GM12873 (cell line): ENCODE measurements around the gene NEURL4.

Experiments used
- CTCF ChIP-seq: IDR thresholded peaks from 2 replicates; pipeline ENCODE4 v1.5.1; 2012; ENCODE audit warnings: low read depth, mild to moderate bottlenecking, moderate library complexity, low read length, control low read depth; ENCODE audit not compliant: insufficient read depth; ENCODE audit errors: missing control alignments

Gene NEURL4

GRCh38 chr17:7329997-7330637, 982 bp upstream of the NEURL4 start:
- TF ChIP-seq CTCF: no peak

- TF ChIP-seq CTCF: no peak
Measured at GRCh38 chr17:7329374-7329996, 350 bp upstream of the NEURL4 start.

- TF ChIP-seq CTCF: no peak
Measured at GRCh38 chr17:7328009-7328408, 1.1 kb downstream of the NEURL4 start.

GRCh38 chr17:7327501-7327900, 1.6 kb downstream of the NEURL4 start:
- TF ChIP-seq CTCF: no peak

GRCh38 chr17:7327056-7327455, 2.1 kb downstream of the NEURL4 start:
- TF ChIP-seq CTCF: no peak

- TF ChIP-seq CTCF: no peak
Measured at GRCh38 chr17:7326186-7326585, 2.9 kb downstream of the NEURL4 start.

- no peak for TF ChIP-seq CTCF
Measured at GRCh38 chr17:7325031-7325528, 4.1 kb downstream of the NEURL4 start.
